PC-9 (cell line): Measurements from ENCODE around the gene MT1HL1.

ENCODE experiments used
- CTCF ChIP-seq: fragments of 200-600 bp; sonication (generic); conservative IDR thresholded peaks from 2 replicates; pipeline ENCODE4 v1.6.1; 2017; ENCODE audit warnings: mixed run types, antibody characterized with exemption, mild to moderate bottlenecking, moderate library complexity
- EZH2 ChIP-seq: fragments of 200-600 bp; sonication (generic); IDR thresholded peaks from 2 replicates; pipeline ENCODE4 v1.8.0; 2017; ENCODE audit warnings: antibody characterized with exemption, low read depth

- no peak for TF ChIP-seq CTCF
- no peak for TF ChIP-seq EZH2
Measured at GRCh38 chr1:236998546-236998945, 5.7 kb downstream of the MT1HL1 start.
